ENCODE data around the gene FBXL14. TPM values are rescaled to one million over a fixed set of nuclear protein-coding genes. Genes with fewer than 3 reads are reported as not detected.

The FBXL14 gene
- total and polyA plus RNA-seq, 9 of the 15 experiments (the other 6 are each of a cell fraction or from before 2014, with no cell fraction given) = 0.13 to 9.8 (median 3.3) TPM

DNA sequence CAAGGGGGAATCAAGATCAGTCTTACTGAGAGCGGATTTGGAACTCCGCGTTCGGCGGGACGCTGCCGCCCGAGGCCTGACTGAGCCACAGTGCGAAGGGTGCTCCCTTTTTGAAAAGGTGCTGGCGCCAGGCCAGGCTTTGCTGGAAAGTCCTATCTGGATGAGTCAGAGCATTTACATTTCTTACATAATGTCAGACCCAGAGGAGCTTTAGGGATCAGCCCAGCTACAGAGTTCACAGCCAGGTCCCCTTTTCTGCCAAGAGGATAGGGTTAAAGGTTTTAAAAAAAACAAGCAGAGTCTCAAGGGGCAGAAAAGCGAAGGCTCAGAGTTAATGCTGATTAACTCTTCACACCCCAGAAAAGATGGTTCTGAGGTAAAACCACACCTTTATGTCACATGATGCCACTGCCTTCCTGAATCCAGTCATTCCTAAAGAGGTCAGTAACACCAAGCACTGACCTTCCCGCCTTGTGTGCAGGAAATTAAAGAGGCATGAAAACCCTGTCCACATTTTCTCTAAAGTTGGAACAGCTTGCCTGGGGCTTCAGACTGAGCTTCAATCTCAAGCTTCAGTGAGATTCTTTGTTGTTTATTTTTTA is 11.7 kb upstream of the FBXL14 start (continued):
- TF ChIP-seq, protein P1, sequence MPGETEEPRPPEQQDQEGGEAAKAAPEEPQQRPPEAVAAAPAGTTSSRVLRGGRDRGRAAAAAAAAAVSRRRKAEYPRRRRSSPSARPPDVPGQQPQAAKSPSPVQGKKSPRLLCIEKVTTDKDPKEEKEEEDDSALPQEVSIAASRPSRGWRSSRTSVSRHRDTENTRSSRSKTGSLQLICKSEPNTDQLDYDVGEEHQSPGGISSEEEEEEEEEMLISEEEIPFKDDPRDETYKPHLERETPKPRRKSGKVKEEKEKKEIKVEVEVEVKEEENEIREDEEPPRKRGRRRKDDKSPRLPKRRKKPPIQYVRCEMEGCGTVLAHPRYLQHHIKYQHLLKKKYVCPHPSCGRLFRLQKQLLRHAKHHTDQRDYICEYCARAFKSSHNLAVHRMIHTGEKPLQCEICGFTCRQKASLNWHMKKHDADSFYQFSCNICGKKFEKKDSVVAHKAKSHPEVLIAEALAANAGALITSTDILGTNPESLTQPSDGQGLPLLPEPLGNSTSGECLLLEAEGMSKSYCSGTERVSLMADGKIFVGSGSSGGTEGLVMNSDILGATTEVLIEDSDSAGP (CRISPR knock-in tag; IDR thresholded peaks at IDR 0.05) = no peak
- TF ChIP-seq MECOM (CRISPR knock-in tag; IDR thresholded peaks at IDR 0.05) = no peak
- no peak for TF ChIP-seq ZNF436 (CRISPR knock-in tag; IDR thresholded peaks at IDR 0.05)
- TF ChIP-seq UBTF (IDR thresholded peaks at IDR 0.05; ENCODE audit: borderline replicate concordance in 1 of 2, low read depth in 2 of 2, low read length in 2 of 2) = peak in 1 of 2 experiments; percentile 57; a peak in 1 of 4 replicates
- TF ChIP-seq ZNF311 (CRISPR knock-in tag; IDR thresholded peaks at IDR 0.05) = no peak
- TF ChIP-seq ZNF274 (IDR thresholded peaks at IDR 0.05; ENCODE audit: borderline replicate concordance, low read depth, low read length) = no peak
- TF ChIP-seq RBM34 (IDR thresholded peaks at IDR 0.05; ENCODE audit: borderline replicate concordance, insufficient read depth, low read length) = no peak
- no peak for TF ChIP-seq XRCC5 (IDR thresholded peaks at IDR 0.05; ENCODE audit: low read depth, low read length)
- no peak for TF ChIP-seq ZNF232 (CRISPR knock-in tag; IDR thresholded peaks at IDR 0.05)
- TF ChIP-seq CBX3 (IDR thresholded peaks at IDR 0.05; ENCODE audit: borderline replicate concordance in 1 of 2, low read length in 2 of 2) = no peak
- TF ChIP-seq EZH2 (IDR thresholded peaks at IDR 0.05; ENCODE audit: borderline replicate concordance, low read depth, low read length) = no peak
- no peak for TF ChIP-seq NFRKB (IDR thresholded peaks at IDR 0.05; ENCODE audit: low read depth)
- TF ChIP-seq ZC3H4 (CRISPR knock-in tag; IDR thresholded peaks at IDR 0.05; ENCODE audit: borderline replicate concordance) = no peak
- TF ChIP-seq KLF1 (tag; IDR thresholded peaks at IDR 0.05) = no peak
- no peak for TF ChIP-seq ZNF408 (CRISPR knock-in tag; IDR thresholded peaks at IDR 0.05; ENCODE audit: low read depth)
- TF ChIP-seq XRCC4 (IDR thresholded peaks at IDR 0.05; ENCODE audit: extremely low read depth, insufficient read depth, insufficient read length) = no peak
- no peak for TF ChIP-seq PHF8 (IDR thresholded peaks at IDR 0.05; ENCODE audit: borderline replicate concordance, low read length)
- no peak for TF ChIP-seq MEIS2 (IDR thresholded peaks at IDR 0.05; ENCODE audit: partially characterized antibody)
- no peak for TF ChIP-seq AFF1 (IDR thresholded peaks at IDR 0.05; ENCODE audit: low read depth in 1 of 2, partially characterized antibody in 2 of 2)
- no peak for TF ChIP-seq ZNF124 (CRISPR knock-in tag; IDR thresholded peaks at IDR 0.05)
